Upper lobe of left lung (tissue), 6 donors: ENCODE measurements around the gene ZNF772. TPM values are rescaled to one million over a fixed set of nuclear protein-coding genes. Genes with fewer than 3 reads are reported as not detected.
"Not testable (repeated sequence)": the region's sequence is repeated elsewhere in the genome, so short reads cannot be mapped to it uniquely, and the experiment has no call there.

Experiments used
- ATAC-seq, 2 donors: fragments of 200-7000 bp; cut with Tn5 transposase; one replicate each; pipeline ENCODE4 v1.9.1; 2022; ENCODE audit warnings: mild to moderate bottlenecking in 2 of 2, moderate library complexity in 2 of 2; ENCODE audit not compliant: low FRiP score in 2 of 2
- DNase-seq, 2 donors: peaks; one replicate each; pipeline ENCODE4 v3.0.0-alpha.2; 2019 to 2020
- H3K27ac ChIP-seq, 4 donors: fragments of 200-600 bp; sonication (generic); one replicate each; pipeline ENCODE4 v1.5.1; 2016 to 2019
- H3K27me3 ChIP-seq, 4 donors: fragments of 200-600 bp; sonication (generic); one replicate each; pipeline ENCODE4 v1.5.1; 2017 to 2019
- H3K36me3 ChIP-seq, 4 donors: fragments of 200-600 bp; sonication (generic); one replicate each; pipeline ENCODE4 v1.5.1; 2016 to 2019
- H3K4me1 ChIP-seq, 4 donors: fragments of 200-600 bp; sonication (generic); one replicate each; pipeline ENCODE4 v1.5.1; 2018 to 2019
- H3K4me3 ChIP-seq, 4 donors: fragments of 200-600 bp; sonication (generic); one replicate each; pipeline ENCODE4 v1.5.1; 2017 to 2019; ENCODE audit warnings: mild to moderate bottlenecking in 2 of 4, moderate library complexity in 1 of 4
- H3K9me3 ChIP-seq, 4 donors: fragments of 200-600 bp; sonication (generic); one replicate each; pipeline ENCODE4 v1.5.1; 2018 to 2019
- CTCF ChIP-seq, 6 experiments: fragments of 450-650 bp in 4 of 6; fragments of 200-600 bp in 2 of 6; sonication (generic) in 2 of 6; IDR thresholded peaks; one replicate each; pipeline ENCODE4 v1.5.1; 2016 to 2019; ENCODE audit warnings: antibody characterized with exemption in 6 of 6
- EP300 ChIP-seq, 4 donors: sonication (generic); formaldehyde crosslinking; IDR thresholded peaks; one replicate each; pipeline ENCODE4 v1.5.1; 2017; ENCODE audit warnings: antibody characterized with exemption in 4 of 4, control low read depth in 2 of 4
- POLR2A ChIP-seq, 4 donors: fragments of 450-650 bp; IDR thresholded peaks; one replicate each; pipeline ENCODE4 v1.5.1; 2016 to 2017; ENCODE audit warnings: antibody characterized with exemption in 4 of 4, mild to moderate bottlenecking in 2 of 4
- POLR2AphosphoS5 ChIP-seq, 2 donors: sonication (generic); formaldehyde crosslinking; IDR thresholded peaks; one replicate each; pipeline ENCODE4 v1.5.1; 2017; ENCODE audit warnings: antibody characterized with exemption in 2 of 2
- WGBS, 2 donors: methylation state at CpG; one replicate each; pipeline ENCODE4 v1.1.5; 2017 to 2018; 5-methylcytosine and 5-hydroxymethylcytosine counted together
- total RNA-seq, 6 donors: library from RNA; depleted of rRNA in 4 of 6; stranded (reverse); fragments of >200 nt in 4 of 6; gene quantifications; one replicate each; pipeline versions ENCODE4 v1.1.0 to v1.2.1, GENCODE V29; 2016 to 2021
- donor health status: DM: no; HTN: no; CAD: no; lungs with moderate emphysema.
- donor health status: DM: no; HTN: yes; CAD: no; lungs with severe emphysema.

Gene ZNF772
- total RNA-seq, 6 donors from 2014 or later: 4.3 to 17.3 (median 6.8) TPM

GRCh38 chr19:57506163-57506562, 28.8 kb upstream of the ZNF772 start:
- Histone ChIP-seq H3K4me1 (peaks cover 0 to 1% (median under 1%) of the 10 kb centered on the region in 4 donors), H3K9me3 (peaks cover 10 to 67% (median 47%) of the 10 kb centered on the region in 4 donors), H3K27me3 (no peaks in the 10 kb centered on the region), H3K27ac (no peak overlapping the region), H3K36me3 (peaks cover 19 to 50% (median 31%) of the 10 kb centered on the region in 4 donors), H3K4me3 (no peak overlapping the region)
- ATAC-seq (no peak), DNase-seq (no peak)
- TF ChIP-seq EP300 (IDR thresholded peaks at IDR 0.05): no peak
- no peak for TF ChIP-seq CTCF (IDR thresholded peaks at IDR 0.05)
- TF ChIP-seq POLR2A (IDR thresholded peaks at IDR 0.05): no peak
- no peak for TF ChIP-seq POLR2AphosphoS5 (IDR thresholded peaks at IDR 0.05)
- 80 to 84% methylated on average over 4 of the region's 4 CpGs for WGBS, 2 donors

GRCh38 chr19:57500400-57500799, 23.0 kb upstream of the ZNF772 start:
- WGBS, 2 donors: 6 to 7% methylated on average over 1 to 2 of the region's 4 CpGs
- peaks cover 0 to 26% (median 7%) of the 10 kb centered on the region in 4 donors for H3K36me3 ChIP-seq
- not testable (repeated sequence) for H3K27me3 ChIP-seq, H3K4me1 ChIP-seq, DNase-seq, H3K27ac ChIP-seq
- H3K9me3 ChIP-seq: peaks cover 0 to 24% (median 20%) of the 10 kb centered on the region in 4 donors
- H3K4me3 ChIP-seq: peak overlapping the region in 3 of 4 donors; percentile 78 to 85 (median 82)
- peak in 1 of 2 donors; percentile 9 for ATAC-seq

- peak within 1 kb of the TSS; percentile 83 to 92 (median 90) for H3K27ac ChIP-seq
- WGBS, 2 donors: 2 to 3% methylated on average over 15 to 36 of the region's 69 CpGs
- DNase-seq (peak; percentile 91 to 98), ATAC-seq (peak; percentile 98 to 100)
- peak; percentile 84 to 92 for TF ChIP-seq POLR2AphosphoS5 (IDR thresholded peaks at IDR 0.05)
- peak in 3 of 4 donors; percentile 56 to 79 (median 67) for TF ChIP-seq POLR2A (IDR thresholded peaks at IDR 0.05)
- H3K36me3 ChIP-seq: peaks cover 0 to 21% (median 3%) of the 10 kb centered on the region in 4 donors
- H3K9me3 ChIP-seq: peaks cover 0 to 28% (median 20%) of the 10 kb centered on the region in 4 donors
- peak within 1 kb of the TSS; percentile 31 to 85 (median 80) for H3K4me3 ChIP-seq
- H3K4me1 ChIP-seq, H3K27me3 ChIP-seq: not testable (repeated sequence)
These were observed 22.5 kb upstream of the ZNF772 start, which contains the start of gene ZNF773 for GRCh38 chr19:57499680-57500395. Gene ZNF773 (plus strand): TSS chr19:57499938. CDS start chr19:57500081, 143 bp downstream.

- H3K4me1 ChIP-seq, H3K27me3 ChIP-seq, ATAC-seq, H3K27ac ChIP-seq, DNase-seq: not testable (repeated sequence)
- Histone ChIP-seq H3K4me3 (peak overlapping the region in 1 of 4 donors; percentile 85), H3K9me3 (peaks cover 0 to 33% (median 23%) of the 10 kb centered on the region in 4 donors), H3K36me3 (peaks cover 0 to 19% (median 4%) of the 10 kb centered on the region in 4 donors)
These were observed 21.9 kb upstream of the ZNF772 start for GRCh38 chr19:57499332-57499679.

- not testable (repeated sequence) for DNase-seq, H3K27me3 ChIP-seq, H3K27ac ChIP-seq, H3K4me1 ChIP-seq
- Histone ChIP-seq H3K4me3 (peak overlapping the region in 3 of 4 donors; percentile 28 to 98 (median 66)), H3K36me3 (peaks cover 9 to 34% (median 23%) of the 10 kb centered on the region in 4 donors), H3K9me3 (peaks cover 0 to 18% (median 11%) of the 10 kb centered on the region in 4 donors)
- WGBS, 2 donors: no CpG with 5 or more reads among the region's 1 CpG
- peak in 1 of 2 donors; percentile 8 for ATAC-seq
These were observed 10.9 kb upstream of the ZNF772 start for GRCh38 chr19:57488299-57488644.

- 2 to 9% methylated on average over 12 to 23 of the region's 69 CpGs for WGBS, 2 donors
- peak within 1 kb of the TSS; percentile 72 to 91 (median 83) for H3K27ac ChIP-seq
- peaks cover 5 to 29% (median 17%) of the 10 kb centered on the region in 4 donors for H3K36me3 ChIP-seq
- peaks cover 0 to 12% (median 6%) of the 10 kb centered on the region in 4 donors for H3K9me3 ChIP-seq
- peak; percentile 94 to 98 for ATAC-seq
- H3K4me1 ChIP-seq, H3K27me3 ChIP-seq: not testable (repeated sequence)
- TF ChIP-seq CTCF (IDR thresholded peaks at IDR 0.05) (peak in 2 of 6 experiments; percentile 11 to 31), POLR2AphosphoS5 (IDR thresholded peaks at IDR 0.05) (peak; percentile 77 to 78), POLR2A (IDR thresholded peaks at IDR 0.05) (peak in 3 of 4 donors; percentile 44 to 70 (median 59))
- peak; percentile 89 to 96 for DNase-seq
- H3K4me3 ChIP-seq: peak within 1 kb of the TSS; percentile 39 to 98 (median 74)
These were observed 10.3 kb upstream of the ZNF772 start, which contains the start of gene ZNF419 for GRCh38 chr19:57487477-57488298. Gene ZNF419 (plus strand): TSS chr19:57487750. CDS start chr19:57487951, 201 bp downstream.
